Nasal cavity respiratory epithelium epithelial cell of viscerocranial mucosa (primary cell): ENCODE results near the gene HSF4. TPM values are rescaled to one million over a fixed set of nuclear protein-coding genes. Genes with fewer than 3 reads are reported as not detected.

Source experiments
- total RNA-seq: library from RNA; depleted of rRNA; stranded (reverse); fragments of >200 nt; gene quantifications from 2 replicates; pipeline ENCODE4 v1.2.3, GENCODE V29; 2014

The HSF4 gene, protein sequence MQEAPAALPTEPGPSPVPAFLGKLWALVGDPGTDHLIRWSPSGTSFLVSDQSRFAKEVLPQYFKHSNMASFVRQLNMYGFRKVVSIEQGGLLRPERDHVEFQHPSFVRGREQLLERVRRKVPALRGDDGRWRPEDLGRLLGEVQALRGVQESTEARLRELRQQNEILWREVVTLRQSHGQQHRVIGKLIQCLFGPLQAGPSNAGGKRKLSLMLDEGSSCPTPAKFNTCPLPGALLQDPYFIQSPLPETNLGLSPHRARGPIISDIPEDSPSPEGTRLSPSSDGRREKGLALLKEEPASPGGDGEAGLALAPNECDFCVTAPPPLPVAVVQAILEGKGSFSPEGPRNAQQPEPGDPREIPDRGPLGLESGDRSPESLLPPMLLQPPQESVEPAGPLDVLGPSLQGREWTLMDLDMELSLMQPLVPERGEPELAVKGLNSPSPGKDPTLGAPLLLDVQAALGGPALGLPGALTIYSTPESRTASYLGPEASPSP
- 2.4 and 8.4 TPM in 2 replicates for total RNA-seq

DNA sequence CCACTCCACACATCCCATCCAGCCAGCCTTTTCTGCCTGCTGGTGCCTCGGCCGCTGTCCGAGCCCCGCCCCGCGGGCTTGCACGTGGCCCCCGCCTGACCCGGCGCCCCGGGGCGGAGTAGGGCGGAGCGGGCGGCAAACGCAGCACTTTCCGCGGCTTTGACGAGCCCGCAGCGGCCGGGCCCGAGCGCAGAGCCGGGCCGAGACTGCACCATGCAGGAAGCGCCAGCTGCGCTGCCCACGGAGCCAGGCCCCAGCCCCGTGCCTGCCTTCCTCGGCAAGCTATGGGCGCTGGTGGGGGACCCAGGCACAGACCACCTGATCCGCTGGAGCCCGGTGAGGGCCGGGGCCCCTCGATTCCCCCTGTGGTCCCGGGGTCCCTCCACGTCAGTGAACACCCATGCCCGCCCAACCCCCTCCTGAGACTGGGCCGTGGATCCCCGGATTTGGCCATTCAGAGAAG, at the start of gene HSF4:
HSF4 (plus strand) TSS at position 147 of the 463 bp plus-strand sequence; CDS start at position 214, 67 bp downstream.

DNA sequence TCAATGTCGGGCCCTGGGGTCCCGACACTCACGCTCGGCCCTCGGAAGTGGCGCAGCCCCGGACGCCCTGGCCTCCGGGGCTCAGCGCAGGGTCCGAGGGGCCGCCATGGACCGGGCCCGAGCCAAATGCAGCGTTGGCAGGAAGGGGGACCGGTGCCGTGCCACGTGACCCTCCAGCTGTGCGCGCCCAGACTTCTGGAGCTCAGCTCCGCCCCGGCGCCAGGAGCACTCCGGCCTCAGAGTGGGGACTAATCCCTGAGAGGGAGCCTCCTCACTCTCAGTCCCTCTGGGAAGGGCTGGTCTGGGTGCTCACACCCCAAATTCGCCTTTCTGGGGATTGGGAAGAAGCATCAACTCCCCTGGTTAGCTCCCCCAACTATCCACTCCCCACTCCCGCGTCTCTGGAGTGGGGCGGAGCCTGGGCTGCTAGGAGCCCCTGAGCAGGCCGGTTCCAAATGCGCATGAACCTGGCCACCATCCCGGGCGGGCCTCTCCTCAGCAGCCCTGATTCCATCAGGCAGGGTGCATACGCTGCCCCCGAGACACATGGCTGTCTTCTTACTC, 13.6 kb upstream of the HSF4 start, which contains the start of gene B3GNT9:
B3GNT9 (minus strand) TSS at position 166 of the 564 bp plus-strand sequence. CDS start 513 bp downstream, outside the sequence.

DNA sequence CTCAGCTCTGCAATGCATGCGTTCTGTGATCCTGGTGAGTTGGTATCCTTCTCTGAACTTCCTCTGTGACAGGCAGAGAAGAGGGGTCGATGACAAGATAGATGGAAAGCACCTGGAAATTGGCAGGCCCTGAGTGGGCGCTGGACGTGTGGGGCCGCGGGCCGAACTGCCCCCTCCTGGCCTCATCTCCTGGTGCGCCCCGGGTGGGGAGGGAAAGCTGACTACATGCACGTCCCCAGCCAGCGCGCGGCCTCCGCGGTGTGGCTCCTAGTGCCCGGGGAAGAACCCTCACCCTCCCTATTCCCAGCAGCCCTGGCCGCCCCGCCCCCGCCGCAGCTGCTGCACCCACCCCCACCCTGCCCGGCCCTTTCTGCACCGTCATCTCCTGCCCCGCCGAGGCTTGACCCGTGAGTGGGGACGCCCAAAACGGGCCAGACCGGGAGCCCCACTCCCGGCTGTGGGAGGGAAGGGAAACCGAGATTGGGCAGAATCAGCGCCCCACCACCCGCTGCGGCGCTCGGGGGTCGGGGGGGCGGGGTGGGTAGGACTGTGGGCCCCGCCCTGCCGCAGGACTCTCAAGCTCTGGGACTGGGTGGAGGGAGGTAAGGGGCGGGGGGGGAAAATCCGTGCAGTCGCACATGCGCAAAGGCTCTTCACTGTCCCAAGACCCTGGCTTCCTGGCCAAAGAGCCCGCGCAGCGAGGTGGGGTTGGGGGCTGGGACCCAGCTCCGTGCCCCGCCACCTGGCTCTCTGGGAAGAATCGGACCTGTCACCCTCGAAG, 5.8 kb downstream of the HSF4 start, which contains the start of gene NOL3:
NOL3 (plus strand) TSS at position 371 of the 781 bp plus-strand sequence.

DNA sequence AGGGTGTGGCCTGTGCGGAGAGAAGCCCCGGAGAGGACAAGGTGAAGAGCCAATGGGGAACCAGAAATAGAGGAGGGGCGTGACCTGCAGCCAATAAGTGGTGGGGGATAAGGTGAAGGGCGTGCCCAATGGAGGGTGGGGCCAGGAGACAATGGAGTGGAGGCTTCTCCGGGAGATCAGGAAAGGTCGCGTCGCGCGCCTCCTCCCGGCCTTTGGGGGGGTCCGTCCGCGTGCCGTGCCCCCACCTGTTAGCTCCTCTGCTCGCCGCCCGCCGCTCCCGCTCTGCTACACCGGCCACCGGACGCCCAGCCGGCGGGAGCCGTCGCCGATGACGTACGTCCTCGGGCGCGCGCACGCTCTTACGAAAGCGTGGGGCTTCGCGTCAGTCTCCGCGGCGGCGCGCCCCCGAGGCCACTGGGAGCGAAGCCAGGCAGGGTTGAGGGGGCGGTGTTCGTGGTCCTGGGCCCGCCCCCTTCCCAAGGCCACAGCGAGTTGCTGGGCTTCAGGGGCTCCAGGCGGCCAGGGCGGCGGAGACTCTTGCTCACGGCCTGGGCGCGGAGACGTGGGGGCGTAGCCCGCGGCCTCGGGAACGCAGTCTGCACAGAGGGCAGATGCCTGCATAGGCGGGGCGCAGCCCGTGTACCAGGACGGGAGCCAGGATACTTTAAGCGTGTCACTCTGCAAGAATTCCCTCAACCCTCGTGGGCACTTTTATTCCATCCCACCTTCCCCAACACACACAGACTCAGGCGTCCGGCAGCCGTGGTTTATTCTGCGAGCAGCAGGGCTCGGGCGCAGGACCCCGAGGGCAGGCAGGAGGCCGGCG, 19.3 kb downstream of the HSF4 start, which contains the start of gene MATCAP1:
MATCAP1 (minus strand) TSS at position 337 of the 826 bp plus-strand sequence. CDS start 3,353 bp downstream, outside the sequence.

DNA sequence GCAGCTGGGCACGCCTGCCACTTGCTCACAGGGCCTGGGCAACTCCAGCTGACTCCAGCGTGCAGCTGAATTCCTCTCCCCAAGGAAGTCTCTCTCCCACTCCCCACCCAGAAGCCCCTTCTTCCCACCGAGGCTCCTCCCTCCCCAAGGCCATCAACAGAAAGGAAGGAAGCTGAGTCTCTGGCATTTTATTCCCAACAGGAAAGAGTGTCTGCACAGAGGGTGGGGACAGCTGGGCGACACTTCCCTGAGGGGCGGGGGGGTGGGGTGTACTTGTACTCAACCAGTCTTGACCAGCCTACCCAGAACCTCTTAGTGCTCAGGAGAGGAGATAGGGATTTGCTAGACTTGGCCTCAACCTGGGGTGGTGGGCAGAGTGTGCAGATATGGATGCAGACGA, 25.5 kb downstream of the HSF4 start, which contains the start of gene EXOC3L1:
EXOC3L1 (minus strand) TSS at position 96 of the 400 bp plus-strand sequence. CDS start 460 bp downstream, outside the sequence.

DNA sequence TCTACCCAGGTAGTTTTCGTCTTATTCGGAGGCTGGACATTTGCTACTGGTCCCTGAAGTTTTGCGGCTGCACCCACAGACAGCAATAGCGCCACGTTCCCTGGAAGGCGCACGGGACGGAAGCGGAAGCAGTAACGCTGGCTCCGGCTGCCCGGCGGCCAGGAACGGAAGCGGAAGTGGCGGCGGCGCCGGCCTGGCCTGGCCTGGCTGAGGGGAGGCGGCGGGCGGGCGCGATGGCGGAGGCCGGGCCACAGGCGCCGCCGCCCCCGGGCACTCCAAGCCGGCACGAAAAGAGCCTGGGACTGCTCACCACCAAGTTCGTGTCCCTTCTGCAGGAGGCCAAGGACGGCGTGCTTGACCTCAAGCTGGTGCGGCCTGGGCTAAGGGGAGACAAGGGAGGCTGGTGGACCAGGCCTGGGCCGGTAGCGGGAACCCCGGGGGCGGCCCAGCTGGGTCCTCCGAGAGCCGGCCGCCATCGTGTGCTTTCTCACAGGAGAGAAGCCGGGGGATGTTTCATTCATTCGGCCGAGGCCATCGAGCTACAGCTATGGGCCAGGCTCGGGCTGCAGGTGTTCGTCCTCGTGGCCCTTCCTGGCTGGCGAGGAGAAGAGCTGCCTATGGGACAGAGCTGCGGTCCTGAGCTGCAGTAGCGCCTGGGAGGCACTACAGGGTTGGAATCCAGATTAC, 27.6 kb downstream of the HSF4 start, which contains the start of gene E2F4:
E2F4 (plus strand) TSS at position 161 of the 687 bp plus-strand sequence; CDS start at position 234, 73 bp downstream.

DNA sequence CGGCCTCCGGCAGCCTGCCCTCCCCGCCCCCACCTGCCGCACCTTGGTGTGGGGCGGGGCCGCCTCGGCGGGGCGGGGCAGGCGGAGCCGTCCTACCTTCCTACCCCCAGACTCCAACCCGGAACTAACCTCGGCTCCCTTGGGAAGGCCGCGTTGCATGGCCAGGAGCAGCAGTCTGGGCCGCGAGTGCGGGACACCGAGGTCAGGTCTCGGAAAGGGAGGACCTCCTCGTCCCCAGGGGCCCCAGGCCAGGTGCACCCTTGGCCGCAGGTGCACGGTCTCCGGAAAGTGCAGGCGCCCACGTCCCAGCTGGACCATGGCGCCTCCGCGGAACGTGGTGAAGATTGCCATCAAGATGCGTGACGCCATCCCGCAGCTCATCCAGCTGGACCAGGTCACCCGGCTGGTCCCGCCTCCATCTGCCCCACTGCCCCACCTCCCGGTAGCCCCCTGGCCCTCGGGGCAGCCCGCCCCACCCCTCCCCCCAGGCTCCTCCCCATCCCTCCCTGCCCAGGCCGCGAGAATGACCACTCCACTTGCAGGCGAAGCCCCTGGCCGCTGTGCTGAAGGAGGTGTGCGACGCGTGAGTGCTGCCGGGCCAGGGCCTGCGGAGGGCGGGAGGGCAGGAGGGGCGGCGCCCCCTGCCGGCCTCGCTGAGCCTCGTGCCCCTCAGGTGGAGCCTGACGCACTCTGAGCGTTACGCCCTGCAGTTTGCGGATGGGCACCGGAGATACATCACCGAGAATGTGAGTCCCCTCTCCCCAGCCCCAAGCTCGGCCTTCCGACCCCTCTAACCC, 34.7 kb downstream of the HSF4 start, which contains the start of gene ELMO3:
ELMO3 (plus strand) TSS at position 121 of the 797 bp plus-strand sequence; CDS start at position 317, 196 bp downstream.

Other genes with a start within 250 kb of the HSF4 start
- 0.07 and 1.0 TPM in 2 replicates for gene CDH16, start 245.9 kb upstream of the HSF4 start, total RNA-seq
- 3.1 and 35.2 TPM in 2 replicates for gene RRAD, start 239.2 kb upstream of the HSF4 start, total RNA-seq
- 97.0 and 215 TPM in 2 replicates for gene CIAO2B, start 230.3 kb upstream of the HSF4 start, total RNA-seq
- 41.4 and 130 TPM in 2 replicates for gene CES2, start 229.2 kb upstream of the HSF4 start, total RNA-seq
- gene CES3, start 203.5 kb upstream of the HSF4 start, total RNA-seq: 1.4 TPM in 2 replicates
- gene CES4A, start 176.2 kb upstream of the HSF4 start, total RNA-seq: 1.4 and 2.0 TPM in 2 replicates
- gene CBFB, start 135.6 kb upstream of the HSF4 start, total RNA-seq: 86.8 and 120 TPM in 2 replicates
- gene PHAF1, start 54.8 kb upstream of the HSF4 start, total RNA-seq: 16.1 and 30.3 TPM in 2 replicates
- 9.6 and 11.5 TPM in 2 replicates for gene B3GNT9, start 13.7 kb upstream of the HSF4 start, total RNA-seq
- gene TRADD, start 4.8 kb upstream of the HSF4 start, total RNA-seq: 20.1 and 22.2 TPM in 2 replicates
- gene FBXL8, start 4.8 kb upstream of the HSF4 start, total RNA-seq: 3.8 and 7.2 TPM in 2 replicates
- 16.7 and 22.5 TPM in 2 replicates for gene NOL3, start 5.8 kb downstream of the HSF4 start, total RNA-seq
- 3.8 and 8.4 TPM in 2 replicates for gene MATCAP1, start 19.2 kb downstream of the HSF4 start, total RNA-seq
- not detected in 2 replicates for gene EXOC3L1, start 25.4 kb downstream of the HSF4 start, total RNA-seq
- gene E2F4, start 27.4 kb downstream of the HSF4 start, total RNA-seq: 49.9 and 66.8 TPM in 2 replicates
- 21.9 and 25.2 TPM in 2 replicates for gene ELMO3, start 34.4 kb downstream of the HSF4 start, total RNA-seq
- 21.4 and 40.7 TPM in 2 replicates for gene TMEM208, start 62.4 kb downstream of the HSF4 start, total RNA-seq
- 2.7 and 5.8 TPM in 2 replicates for gene FHOD1, start 82.7 kb downstream of the HSF4 start, total RNA-seq
- 0.34 and 0.43 TPM in 2 replicates for gene SLC9A5, start 84.2 kb downstream of the HSF4 start, total RNA-seq
- gene PLEKHG4, start 114.8 kb downstream of the HSF4 start, total RNA-seq: 3.1 and 17.8 TPM in 2 replicates
- not detected in 2 replicates for gene KCTD19, start 162.0 kb downstream of the HSF4 start, total RNA-seq
- not detected in 2 replicates for gene LRRC36, start 162.1 kb downstream of the HSF4 start, total RNA-seq
- gene TPPP3, start 228.8 kb downstream of the HSF4 start, total RNA-seq: under 0.01 and 0.14 TPM in 2 replicates